Uterus (tissue), 2 donors: Measurements from ENCODE around the gene MBNL1.

ENCODE experiments used
- CTCF ChIP-seq, 4 experiments: fragments of 200-600 bp in 2 of 4; fragments of 450-650 bp in 2 of 4; sonication (generic) in 2 of 4; IDR thresholded peaks; one replicate each; pipeline ENCODE4 v1.5.1; 2016 to 2019; ENCODE audit warnings: antibody characterized with exemption in 4 of 4, mild to moderate bottlenecking in 2 of 4, moderate library complexity in 1 of 4
- POLR2A ChIP-seq, 2 donors: fragments of 450-650 bp; IDR thresholded peaks; one replicate each; pipeline ENCODE4 v1.6.1; 2016; ENCODE audit warnings: antibody characterized with exemption in 2 of 2, mild to moderate bottlenecking in 1 of 2, moderate library complexity in 1 of 2

DNA sequence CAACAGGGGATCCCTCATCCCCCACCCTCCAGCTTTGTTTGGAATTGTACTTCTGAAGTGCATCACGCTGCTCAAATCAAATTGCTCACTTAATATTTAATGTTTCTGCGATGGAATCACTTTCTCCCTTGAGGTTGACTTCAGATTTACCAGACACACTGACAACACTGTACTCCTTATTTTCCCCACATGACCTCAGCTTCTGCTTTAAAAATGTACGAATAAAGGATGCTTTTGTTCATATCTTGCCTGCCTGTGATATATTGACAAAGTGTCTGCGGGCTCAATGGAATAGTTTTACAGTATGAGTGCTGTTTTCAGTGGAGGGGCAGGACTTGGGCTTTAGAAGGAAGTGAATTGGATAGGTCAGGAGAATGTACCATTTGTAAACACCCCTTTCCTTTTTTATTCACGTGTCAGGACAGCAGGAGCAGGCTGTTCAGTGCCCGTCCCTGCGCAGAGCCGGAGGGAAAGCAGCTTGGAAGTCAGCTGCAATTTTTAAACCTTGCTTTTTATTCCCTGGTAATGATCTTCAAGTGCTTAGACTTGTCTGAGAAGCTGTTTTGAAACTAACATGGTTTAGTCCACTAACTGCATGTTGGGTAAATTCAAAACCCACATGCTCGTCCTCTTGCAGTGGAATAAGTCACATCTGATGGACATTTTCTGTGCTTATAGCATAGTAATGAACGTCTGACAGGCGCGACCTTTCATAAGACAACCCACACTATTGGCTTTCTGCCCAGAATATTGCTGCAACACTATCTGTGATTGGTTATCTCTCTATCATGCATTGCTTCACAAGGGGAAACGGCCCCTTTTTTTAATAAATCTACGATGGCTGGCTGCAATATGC is 29.9 kb downstream of the MBNL1 start:
- TF ChIP-seq CTCF (IDR thresholded peaks at IDR 0.05) (no peak), POLR2A (IDR thresholded peaks at IDR 0.05) (peak; percentile 11 to 33)
